Heart left ventricle (tissue), 13 donors: Measurements from ENCODE around the gene GRIPAP1.

Experiments used
- POLR2A ChIP-seq, 2 donors: fragments of 450-650 bp; IDR thresholded peaks; one replicate each; pipeline ENCODE4 v1.6.1; 2017; ENCODE audit warnings: antibody characterized with exemption in 2 of 2, mild to moderate bottlenecking in 2 of 2, moderate library complexity in 2 of 2
- TF ChIP-seq, protein P1 (sequence below), 12 donors: fragments of 200-600 bp; sonication (generic) in 4 of 12; IDR thresholded peaks; one replicate each; pipeline versions ENCODE4 v1.5.0 to v1.8.0; 2018 to 2022; ENCODE audit warnings: antibody characterized with exemption in 12 of 12, mild to moderate bottlenecking in 5 of 12
- donor health status: ischemic (EF 13 %, LVEDD 7.1; RV severe dilation, severe dysfunction).
- donor health status: DM: no; HTN: yes; CAD: no.
- donor health status: DM: no; HTN: no; CAD: no.
- donor health status: ischemic (EF 25% LVEDD 6.9; RV normal size, moderate dysfunction).
- donor health status: ischemic (EF 25% LVEDD 5.7; RV mildly dilated, moderate dysfunction).
- donor health status: ischemic (EF 35%, LVEDD 5.7; RV mildly dilated, moderate dysfunction).
- donor health status: nonischemic (EF 11% LVEDD 7.7; RV severe dilation, severe dysfunction).
- donor health status: DM: yes; HTN: yes; CAD: no.
- donor health status: PGD.
- donor health status: ischemic (EF 29% LVEDD 5.4; RV normal size, mild dysfunction).
- donor health status: nonischemic (EF 23%, LVEDD 6.1; RV moderate dilation, normal function).

DNA sequence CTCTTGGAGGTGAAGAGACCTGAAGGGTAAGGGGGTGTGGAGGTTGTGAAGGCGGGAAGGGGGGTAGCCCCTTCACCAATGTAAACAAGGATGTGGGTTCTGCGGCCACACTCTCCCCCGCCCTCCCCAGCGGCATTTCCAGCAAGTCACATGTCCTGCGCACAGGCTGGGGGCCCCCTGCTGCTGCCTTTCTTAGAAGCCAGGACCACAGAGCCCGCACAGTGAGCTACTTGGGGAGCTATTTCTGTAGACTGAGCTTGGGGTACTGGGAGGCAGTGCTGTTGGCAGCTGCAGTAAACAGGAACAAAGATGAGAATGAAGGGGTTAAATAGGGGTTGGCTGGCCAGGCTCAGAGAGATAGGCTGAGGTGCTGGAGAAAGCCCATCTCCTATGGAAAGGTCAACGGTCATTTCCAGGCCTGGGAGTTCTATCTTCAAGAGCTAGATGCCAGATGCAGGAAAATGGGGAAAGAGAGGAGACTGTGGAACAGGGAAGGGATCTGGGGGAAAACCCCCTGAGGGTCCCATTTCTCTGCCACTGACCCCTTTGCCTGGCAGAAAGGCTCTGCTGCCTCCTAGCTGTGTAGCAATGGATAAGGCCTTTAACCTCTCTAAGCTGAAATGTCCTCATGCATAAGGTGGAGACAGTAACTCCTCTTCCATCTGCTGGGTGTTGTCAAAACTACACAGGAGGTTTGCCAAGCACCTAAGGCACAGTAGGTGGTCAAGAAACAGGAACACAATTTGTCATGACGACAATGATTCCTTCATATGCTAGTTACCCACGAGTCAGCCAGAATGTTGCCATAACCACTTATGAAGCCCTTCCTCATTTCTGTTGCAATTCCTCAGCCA lies 64.8 kb downstream of the GRIPAP1 start:
- TF ChIP-seq, protein P1, sequence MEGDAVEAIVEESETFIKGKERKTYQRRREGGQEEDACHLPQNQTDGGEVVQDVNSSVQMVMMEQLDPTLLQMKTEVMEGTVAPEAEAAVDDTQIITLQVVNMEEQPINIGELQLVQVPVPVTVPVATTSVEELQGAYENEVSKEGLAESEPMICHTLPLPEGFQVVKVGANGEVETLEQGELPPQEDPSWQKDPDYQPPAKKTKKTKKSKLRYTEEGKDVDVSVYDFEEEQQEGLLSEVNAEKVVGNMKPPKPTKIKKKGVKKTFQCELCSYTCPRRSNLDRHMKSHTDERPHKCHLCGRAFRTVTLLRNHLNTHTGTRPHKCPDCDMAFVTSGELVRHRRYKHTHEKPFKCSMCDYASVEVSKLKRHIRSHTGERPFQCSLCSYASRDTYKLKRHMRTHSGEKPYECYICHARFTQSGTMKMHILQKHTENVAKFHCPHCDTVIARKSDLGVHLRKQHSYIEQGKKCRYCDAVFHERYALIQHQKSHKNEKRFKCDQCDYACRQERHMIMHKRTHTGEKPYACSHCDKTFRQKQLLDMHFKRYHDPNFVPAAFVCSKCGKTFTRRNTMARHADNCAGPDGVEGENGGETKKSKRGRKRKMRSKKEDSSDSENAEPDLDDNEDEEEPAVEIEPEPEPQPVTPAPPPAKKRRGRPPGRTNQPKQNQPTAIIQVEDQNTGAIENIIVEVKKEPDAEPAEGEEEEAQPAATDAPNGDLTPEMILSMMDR (IDR thresholded peaks at IDR 0.05), result peak in 1 of 12 donors; percentile 13
- TF ChIP-seq POLR2A (IDR thresholded peaks at IDR 0.05), result no peak
